Measurements from ENCODE around the gene MRPL11.
"Not testable (repeated sequence)": the region's sequence is repeated elsewhere in the genome, so short reads cannot be mapped to it uniquely, and the experiment has no call there.

The MRPL11 gene

DNA sequence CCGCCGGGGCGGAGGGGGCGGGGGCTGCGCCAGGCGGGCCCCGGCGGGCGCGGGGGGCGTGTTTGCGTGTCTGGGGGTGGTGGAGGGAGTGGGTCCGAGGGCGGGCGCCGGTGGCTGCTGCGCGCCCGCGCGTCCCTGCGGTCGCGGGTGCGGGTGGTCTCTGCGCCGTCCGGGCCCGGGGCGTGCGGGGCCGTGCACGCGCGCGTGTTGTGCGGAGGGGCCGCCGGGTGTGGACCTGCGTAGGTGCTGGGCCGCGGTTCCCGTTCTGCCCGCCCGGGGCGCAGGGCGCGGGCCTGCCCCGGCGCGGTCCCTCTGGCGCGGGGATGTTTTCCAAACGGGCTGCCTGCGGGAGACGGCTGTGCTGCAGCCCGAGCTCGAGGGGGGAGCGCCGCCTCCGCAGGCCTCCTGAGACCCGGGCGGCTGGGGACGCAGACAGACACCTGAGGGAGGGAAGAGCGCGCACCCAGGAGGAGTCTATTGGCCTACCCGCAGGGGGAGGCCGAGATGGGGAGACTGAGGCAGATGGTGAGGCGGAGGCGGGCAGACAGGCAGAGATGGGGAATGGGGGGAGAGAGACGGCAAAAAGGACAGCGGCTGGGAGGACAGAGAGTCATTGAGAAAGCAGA, 28.5 kb upstream of the MRPL11 start:
- peak; percentile 16 for DNase-seq

GRCh38 chr11:66466225-66467033, 27.8 kb upstream of the MRPL11 start, which contains the start of gene PELI3:
Gene PELI3 (plus strand): TSS chr11:66466905. CDS start chr11:66468129, 1,224 bp downstream.
- DNase-seq: peak; percentile 91

DNA sequence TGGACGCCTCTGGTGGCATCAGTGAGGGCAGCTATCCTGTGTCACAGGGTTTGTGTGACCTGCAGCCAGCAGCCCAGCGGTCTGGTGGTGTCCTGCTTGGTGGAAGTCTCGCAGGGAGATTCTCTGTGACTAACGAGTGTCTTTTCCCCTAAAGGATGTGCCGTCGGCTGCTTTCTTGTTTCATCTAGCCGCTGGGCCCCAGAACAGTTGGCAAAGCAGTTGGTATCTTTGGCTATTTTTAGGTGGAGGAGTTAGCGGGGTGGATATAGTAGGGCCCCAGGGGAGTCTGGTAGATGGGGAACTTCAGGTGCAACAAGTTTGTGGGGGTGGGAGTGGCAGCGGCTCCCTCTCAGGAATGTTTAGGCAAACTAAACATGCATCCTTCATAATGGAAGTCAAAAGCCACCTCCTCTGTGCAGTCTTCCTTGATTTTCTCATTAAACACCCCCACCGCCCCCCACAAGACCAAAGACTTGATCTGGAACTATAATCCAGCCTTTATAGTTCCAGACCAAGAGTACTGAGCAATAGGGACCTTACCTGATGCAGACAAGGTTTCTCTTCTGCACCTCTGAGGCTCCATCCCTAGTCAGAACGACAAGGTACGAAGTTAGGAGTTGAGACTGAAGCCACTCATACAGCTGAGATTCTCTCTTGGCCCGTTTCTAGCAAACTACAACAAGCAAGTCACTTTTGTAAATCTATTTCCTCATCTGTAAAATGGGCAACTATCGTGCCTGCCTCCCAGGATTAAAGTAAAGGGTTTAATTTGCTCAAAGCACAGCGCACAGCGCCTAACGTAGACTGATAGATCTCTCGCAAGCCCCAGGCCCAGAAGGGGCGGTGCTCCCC, 27.0 kb upstream of the MRPL11 start:
- no peak for DNase-seq

DNA sequence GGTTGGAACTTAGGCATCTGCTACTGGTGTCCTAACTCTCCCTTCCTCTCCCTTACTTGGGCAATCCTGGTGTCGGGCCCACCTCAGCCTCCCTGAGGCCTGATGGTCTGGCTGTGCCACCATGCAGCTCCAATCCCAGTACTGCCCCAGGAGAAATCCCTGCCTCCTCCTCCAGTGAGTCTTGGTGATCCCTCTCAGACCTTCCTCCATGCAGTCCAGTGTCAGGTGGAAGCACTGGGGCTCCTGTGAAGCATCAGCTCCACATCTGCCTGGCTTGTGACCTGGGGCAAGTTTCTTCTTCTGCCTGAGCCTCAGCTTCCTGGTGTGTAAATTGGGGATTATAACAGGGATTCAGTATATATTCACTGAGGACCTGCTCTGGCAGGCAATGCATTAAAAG, 26.3 kb upstream of the MRPL11 start:
- DNase-seq: no peak

DNA sequence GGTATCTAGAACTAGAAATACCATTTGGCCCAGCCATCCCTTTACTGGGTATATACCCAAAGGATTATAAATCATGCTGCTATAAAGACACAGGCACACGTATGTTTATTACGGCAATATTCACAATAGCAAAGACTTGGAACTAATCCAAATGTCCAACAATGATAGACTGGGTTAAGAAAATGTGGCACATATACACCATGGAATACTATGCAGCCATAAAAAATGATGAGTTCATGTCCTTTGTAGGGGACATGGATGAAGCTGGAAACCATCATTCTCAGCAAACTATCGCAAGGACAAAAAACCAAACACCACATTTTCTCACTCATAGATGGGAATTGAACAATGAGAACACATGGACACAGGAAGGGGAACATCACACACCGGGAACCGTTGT, 25.5 kb upstream of the MRPL11 start:
- DNase-seq: not testable (repeated sequence)

DNA sequence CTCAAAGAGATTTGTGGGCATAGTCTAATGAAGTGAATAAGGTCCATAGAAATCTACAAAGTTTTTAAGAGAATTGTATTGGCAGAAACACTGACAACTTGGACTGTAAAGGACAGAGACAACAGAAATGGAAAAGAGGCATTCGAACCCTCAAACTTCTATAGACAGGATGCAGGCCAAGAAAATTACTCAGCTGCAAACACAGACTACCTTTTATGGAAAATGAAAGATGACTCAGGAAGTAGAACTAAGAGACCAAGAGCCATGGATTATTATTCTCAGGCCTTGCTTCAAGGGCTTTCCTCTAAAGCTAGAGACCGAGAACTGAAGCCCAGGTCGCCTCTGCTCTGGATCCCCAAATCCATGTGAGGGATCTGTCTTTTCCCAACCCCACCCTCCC, 24.3 kb upstream of the MRPL11 start:
- no peak for DNase-seq

DNA sequence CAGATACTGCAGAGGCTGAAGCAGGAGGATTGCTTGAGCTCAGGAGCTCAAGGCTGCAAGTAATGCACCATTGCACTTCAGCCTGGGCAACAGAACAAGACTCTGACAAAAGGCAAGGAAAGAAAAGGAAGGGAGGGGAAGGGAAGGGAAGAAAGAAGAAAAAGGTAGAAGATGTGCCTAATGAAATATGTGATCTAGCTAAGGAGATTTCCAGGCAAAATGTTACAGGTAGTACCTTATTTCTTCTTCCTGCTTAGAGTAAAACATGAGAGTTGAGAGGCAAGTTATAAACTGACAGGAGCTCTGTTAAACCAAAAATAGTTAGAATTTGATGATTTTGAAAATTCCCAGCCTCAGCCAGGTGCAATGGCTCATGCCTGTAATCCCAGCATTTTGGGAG, 23.4 kb upstream of the MRPL11 start:
- DNase-seq: no peak

GRCh38 chr11:66459138-66459778, 20.6 kb upstream of the MRPL11 start:
- DNase-seq: peak; percentile 61

DNA sequence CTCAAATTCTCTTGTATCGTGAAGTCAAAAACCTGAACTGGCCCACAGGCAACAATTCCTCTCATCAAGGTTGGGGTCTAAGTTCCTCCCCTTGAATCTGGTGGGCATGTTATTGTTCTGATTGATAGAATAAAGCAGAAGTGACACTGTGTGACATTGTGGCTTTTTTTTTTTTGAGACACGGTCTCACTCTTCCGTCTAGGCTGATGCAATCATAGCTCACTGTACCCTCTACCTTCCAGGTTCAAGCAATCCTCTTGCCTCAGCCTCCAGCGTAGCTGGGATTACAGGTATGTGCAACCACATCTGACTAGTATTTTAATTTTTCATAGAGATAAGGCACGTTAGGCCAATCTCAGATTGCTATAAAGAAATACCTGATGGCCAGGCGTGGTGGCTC, 19.2 kb upstream of the MRPL11 start:
- peak; percentile 34 for DNase-seq

GRCh38 chr11:66454828-66455227, 16.2 kb upstream of the MRPL11 start:
- DNase-seq: no peak

DNA sequence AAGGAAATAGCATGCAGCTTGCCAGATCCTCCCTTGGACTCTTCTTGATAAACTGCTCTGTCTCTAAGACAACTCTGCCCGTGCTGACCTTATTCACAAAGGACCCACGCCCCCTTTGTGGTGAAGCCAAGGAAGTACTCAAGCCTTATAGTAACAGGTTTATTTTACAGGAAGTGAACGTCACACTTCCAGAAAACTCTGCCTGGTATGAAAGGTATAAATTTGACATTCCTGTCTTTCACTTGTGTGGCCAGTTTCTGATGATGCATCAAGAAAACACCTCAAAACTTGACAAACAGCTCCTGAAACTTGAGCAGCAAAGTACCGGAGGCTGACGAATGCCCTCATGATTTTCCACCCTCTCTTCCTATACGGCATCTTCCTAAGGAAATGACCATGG, 15.6 kb upstream of the MRPL11 start:
- DNase-seq: no peak

DNA sequence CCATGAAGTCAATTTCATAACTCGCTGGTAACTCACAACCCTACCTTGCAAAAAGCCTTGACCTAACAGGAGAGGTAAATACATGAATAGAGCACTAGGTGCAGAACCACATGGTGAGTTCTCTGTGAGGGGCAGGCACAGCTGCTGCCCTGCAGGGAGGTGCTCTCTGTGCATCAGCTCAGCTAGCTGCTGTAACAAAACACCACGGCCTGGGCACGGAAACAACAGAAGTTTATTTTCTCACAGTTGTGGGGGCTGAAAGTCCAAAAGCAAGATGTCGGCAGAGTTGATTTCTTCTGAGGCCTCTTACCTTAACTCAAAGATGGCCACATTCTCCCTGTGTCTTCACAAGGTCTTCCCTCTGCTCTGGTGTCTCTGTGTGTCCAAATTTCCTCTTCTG, 13.0 kb upstream of the MRPL11 start:
- no peak for DNase-seq

DNA sequence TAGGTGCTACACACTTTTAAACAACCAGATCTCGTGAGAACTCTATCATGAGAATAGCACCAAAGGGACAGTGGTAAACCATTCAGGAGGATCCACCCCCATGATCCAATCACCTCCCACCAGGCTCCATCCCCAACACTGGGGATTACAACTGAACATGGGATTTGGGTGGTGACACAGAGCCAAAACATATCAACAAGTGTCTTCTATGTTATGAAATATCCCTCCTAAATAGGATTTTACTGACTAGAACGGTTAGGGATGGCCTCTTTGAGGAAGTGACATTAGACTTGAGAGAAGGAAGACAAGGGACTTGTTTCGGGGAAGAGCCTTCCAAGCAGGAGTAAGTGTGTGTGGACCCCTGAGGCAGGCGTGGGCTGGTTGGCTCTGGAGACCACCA, 11.9 kb upstream of the MRPL11 start:
- DNase-seq: peak; percentile 61

DNA sequence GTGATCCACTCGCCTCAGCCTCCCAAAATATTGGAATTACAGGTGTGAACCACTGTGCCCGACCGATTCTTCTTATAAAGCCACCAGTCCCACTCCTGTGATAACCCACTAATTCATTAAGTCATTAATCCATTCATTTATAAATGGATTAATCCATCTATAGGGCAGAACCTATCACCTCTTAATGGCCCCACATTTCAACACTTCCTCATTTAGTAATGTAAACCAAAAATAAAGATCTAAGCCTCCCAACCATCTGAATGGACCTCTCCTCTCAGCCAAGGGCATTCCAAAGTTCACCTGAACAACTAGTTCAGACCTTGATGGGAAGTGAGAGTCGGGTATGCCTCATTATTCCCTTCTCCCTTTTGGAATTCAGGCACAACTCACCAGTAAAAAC, 9.9 kb upstream of the MRPL11 start:
- no peak for DNase-seq

DNA sequence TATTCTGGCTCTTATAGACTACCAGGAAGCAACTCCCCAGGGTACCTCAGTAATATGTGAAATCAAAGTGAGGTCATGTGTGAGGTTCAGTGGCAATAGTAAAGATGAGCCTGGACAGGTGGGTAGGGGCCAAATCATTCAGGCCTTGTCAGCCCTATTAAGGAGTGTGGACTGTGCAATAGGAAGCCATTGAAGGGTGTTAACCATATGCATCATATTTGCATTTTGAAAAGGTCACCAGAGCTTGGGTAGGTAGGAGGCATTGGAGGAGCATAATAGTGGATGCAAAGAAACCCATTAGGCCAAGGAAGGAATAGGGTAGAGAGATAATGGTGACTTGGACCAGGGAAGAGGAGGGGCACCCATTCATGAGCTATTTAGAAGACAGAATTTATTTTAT, 8.4 kb upstream of the MRPL11 start:
- no peak for DNase-seq

DNA sequence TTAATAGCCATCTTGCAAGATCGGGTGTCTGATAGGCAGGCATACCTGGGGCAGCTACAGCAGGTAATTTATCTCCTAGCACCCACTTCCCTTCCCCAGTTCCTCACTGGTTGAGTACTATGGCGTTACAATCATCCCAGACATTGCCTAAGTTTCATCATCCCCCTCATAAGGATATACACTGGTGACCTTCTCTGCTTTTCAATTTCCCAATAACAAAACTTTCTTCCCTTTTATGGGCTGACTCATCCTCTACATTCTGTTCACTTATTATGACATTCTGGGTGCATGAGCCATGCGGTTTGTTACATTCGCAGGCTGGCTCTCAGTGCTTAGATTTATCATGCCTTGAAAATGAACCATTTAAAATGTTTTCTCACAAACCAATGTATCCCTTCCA, 5.0 kb upstream of the MRPL11 start:
- DNase-seq: peak; percentile 98

- not testable (repeated sequence) for DNase-seq
These were observed 2.3 kb upstream of the MRPL11 start for GRCh38 chr11:66440940-66441282.

- DNase-seq: not testable (repeated sequence)
These were observed 1.7 kb upstream of the MRPL11 start for GRCh38 chr11:66440101-66440939.

DNA sequence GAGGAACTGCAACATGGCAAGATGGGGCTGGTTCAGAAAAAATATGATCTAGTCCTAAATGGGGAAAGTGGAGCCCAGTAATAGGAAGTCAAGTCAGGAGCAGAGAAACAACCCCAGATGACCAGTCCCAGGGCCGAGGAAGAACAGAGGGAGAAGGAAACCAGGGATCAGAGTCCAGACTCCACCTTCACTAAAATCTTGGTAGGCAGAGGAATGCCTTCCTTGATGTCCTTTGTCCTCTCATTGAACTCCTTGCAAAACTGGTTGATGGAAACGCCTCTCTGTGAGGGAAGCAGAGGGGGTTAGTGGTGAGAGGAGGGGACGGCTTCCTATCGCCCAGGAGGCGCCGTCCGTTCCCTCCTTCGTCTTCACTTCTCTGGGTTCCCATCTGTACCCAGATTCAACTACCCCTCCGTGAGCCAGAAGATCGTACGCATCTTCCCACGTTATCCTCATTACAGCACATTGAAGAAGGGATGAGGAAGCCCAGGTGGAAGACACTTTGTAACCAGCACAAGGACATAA, 607 bp downstream of the MRPL11 start:
- DNase-seq: no peak

DNA sequence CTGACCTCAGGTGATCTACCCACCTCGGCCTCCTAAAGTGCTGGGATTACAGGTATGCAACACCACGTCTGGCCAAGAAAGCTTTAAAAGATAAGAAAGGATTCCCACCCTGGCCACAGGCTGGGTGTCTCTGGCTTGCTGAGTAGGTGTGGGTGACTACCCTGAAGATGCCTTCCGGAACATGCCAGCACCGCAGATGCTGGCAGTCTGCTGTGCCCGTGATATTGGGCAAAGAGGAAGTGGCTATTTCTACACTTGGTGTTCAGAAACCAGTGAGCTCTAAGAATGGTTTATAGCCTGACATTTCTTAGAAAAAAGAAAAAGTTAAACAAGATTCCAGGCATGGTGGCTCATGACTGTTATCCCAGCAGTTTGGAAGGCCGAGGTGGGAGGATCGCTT, 6.1 kb downstream of the MRPL11 start:
- DNase-seq: peak; percentile 68

DNA sequence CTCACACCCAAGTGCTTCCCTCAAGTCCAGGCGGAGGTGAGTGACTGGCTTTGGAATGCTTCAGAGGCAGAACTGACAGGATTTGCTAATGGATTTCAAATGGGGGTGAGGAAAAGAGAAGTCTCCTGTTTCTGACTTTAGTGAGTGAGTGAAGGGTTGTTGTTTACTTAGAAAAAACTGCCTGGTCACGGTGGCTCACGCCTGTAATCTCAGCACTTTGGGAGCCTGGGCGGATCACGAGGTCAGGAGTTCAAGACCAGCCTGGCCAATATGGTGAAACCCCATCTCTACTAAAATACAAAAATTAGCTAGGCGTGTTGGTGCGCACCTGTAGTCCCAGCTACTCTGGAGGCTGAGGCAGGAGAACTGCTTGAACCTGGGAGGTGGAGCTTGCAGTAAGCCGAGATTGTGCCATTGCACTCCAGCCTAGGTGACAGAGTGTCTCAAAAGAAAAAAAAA, 6.7 kb downstream of the MRPL11 start:
- not testable (repeated sequence) for DNase-seq

- DNase-seq: not testable (repeated sequence)
These were observed 7.4 kb downstream of the MRPL11 start for GRCh38 chr11:66431287-66431686.

Data from inflammatory macrophage treated with lipopolysaccharide for 4 hours (primary cell).